ENCODE measurements around the gene CADM4.

DNA sequence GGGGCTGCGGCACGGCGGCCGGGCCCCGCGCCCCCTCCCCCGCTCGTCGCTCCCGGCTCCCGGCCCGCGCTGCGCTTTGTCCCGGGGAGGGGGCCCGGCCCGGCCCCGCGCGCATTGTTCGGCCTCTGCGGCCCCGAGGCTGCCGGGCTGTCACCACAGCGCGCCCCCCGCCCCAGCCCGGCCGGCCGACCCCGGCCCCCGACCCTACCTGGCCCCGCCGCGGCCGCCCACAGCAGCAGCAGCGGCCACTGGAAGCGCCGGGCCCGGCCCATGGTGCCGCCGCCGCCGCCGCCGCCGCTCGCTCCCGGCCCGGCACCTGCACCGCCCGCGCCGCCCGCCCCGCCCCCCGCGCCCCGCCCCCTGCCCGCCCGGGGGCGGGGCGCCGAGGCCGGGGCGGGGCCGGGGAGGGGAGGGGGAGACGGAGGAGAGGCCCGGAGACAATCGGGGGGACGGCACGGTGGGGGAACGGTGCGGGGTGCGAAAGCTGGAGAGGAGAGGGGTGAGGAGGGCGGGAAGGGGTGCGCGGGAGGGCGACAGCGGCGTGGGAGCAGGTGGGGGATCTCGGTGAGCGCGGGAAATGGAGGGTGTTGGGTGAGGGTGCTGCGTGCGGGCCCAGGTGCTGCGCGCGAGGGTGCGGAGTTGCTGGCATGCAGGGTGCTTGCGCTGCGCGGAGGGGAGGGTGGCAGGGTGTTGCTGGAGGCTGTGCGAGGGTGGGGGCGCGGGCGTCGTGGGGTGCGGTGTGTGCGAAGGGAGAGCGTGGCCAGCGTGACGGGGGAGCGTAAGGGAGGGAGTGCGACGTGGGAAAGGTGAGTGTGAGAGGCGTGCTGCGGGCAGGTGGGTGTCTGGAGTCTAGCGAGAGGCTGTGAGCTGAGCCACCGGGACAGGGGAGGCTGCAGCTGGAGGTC lies at the start of gene CADM4:
- TF ChIP-seq, protein P1, sequence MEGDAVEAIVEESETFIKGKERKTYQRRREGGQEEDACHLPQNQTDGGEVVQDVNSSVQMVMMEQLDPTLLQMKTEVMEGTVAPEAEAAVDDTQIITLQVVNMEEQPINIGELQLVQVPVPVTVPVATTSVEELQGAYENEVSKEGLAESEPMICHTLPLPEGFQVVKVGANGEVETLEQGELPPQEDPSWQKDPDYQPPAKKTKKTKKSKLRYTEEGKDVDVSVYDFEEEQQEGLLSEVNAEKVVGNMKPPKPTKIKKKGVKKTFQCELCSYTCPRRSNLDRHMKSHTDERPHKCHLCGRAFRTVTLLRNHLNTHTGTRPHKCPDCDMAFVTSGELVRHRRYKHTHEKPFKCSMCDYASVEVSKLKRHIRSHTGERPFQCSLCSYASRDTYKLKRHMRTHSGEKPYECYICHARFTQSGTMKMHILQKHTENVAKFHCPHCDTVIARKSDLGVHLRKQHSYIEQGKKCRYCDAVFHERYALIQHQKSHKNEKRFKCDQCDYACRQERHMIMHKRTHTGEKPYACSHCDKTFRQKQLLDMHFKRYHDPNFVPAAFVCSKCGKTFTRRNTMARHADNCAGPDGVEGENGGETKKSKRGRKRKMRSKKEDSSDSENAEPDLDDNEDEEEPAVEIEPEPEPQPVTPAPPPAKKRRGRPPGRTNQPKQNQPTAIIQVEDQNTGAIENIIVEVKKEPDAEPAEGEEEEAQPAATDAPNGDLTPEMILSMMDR (IDR thresholded peaks at IDR 0.05) = no peak
- TF ChIP-seq POLR2A (IDR thresholded peaks at IDR 0.05) = no peak

Measured in breast epithelium (tissue), 3 donors.